Osteocyte (in vitro differentiated cells): ENCODE data around the gene TRAK1. TPM values are rescaled to one million over a fixed set of nuclear protein-coding genes. Genes with fewer than 3 reads are reported as not detected.
"Not testable (repeated sequence)": the region's sequence is repeated elsewhere in the genome, so short reads cannot be mapped to it uniquely, and the experiment has no call there.

Experiments used
- DNase-seq: peaks from one replicate; pipeline ENCODE4 v3.0.0; 2021; ENCODE audit warnings: mixed read lengths; ENCODE audit not compliant: unreplicated experiment; ENCODE audit errors: extremely low spot score
- H3K27ac Mint-ChIP-seq: one replicate; pipeline ENCODE4 v1.8.0; 2021; ENCODE audit warnings: mild to moderate bottlenecking, mixed read lengths; ENCODE audit not compliant: unreplicated experiment
- H3K27me3 Mint-ChIP-seq: one replicate; pipeline ENCODE4 v1.8.0; 2021; ENCODE audit warnings: mixed read lengths; ENCODE audit not compliant: unreplicated experiment
- H3K36me3 Mint-ChIP-seq: one replicate; pipeline ENCODE4 v1.8.0; 2021; ENCODE audit warnings: mixed read lengths; ENCODE audit not compliant: unreplicated experiment
- H3K4me1 Mint-ChIP-seq: one replicate; pipeline ENCODE4 v1.8.0; 2021; ENCODE audit warnings: mixed read lengths; ENCODE audit not compliant: unreplicated experiment
- H3K4me3 Mint-ChIP-seq: one replicate; pipeline ENCODE4 v1.8.0; 2021; ENCODE audit warnings: mild to moderate bottlenecking, moderate library complexity, mixed read lengths; ENCODE audit not compliant: unreplicated experiment
- H3K9me3 Mint-ChIP-seq: one replicate; pipeline ENCODE4 v1.8.0; 2021; ENCODE audit warnings: mixed read lengths; ENCODE audit not compliant: unreplicated experiment
- CTCF ChIP-seq: fragments of 200-600 bp; sonication (generic); IDR thresholded peaks from 2 replicates; pipeline ENCODE4 v1.5.0; 2021; ENCODE audit warnings: antibody characterized with exemption, mild to moderate bottlenecking, moderate library complexity
- total RNA-seq: library from RNA; stranded (reverse); gene quantifications from 2 replicates; pipeline ENCODE4 v1.2.1, GENCODE V29; 2021

Gene TRAK1
- total RNA-seq, 1 donor from 2014 or later = 30.7 TPM

- no peak for TF ChIP-seq CTCF
- Mint-ChIP-seq H3K4me3 (no peak overlapping the region), H3K27ac (peak overlapping the region; percentile 52), H3K27me3 (no peaks in the 10 kb centered on the region), H3K9me3 (no peaks in the 10 kb centered on the region), H3K4me1 (peaks cover 43% of the 10 kb centered on the region), H3K36me3 (peaks cover 6% of the 10 kb centered on the region)
- no peak for DNase-seq
Measured at GRCh38 chr3:42101048-42101447, 9.9 kb downstream of the TRAK1 start.

DNA sequence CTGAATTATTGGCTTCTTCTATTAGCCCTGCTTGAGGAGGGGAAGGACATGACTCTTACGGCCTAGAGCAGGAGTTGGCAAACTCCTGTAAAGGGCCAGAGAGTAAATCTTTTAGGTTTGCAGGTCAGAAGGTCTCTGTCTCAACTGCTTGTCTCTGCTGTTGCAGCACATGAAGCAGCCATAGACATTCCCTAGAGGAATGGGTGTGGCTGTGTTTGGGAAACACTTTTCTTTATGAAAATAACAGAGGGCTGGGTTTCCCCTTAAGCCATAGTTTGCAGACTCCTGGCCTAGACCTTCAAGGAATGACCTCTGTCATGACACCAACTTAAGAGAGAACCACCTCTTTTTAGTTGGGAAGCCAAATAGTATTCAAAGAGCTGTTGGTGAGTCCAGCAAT lies 10.3 kb downstream of the TRAK1 start:
- Mint-ChIP-seq H3K27me3 (no peaks in the 10 kb centered on the region), H3K36me3 (peaks cover 8% of the 10 kb centered on the region), H3K4me3 (no peak overlapping the region), H3K9me3 (no peaks in the 10 kb centered on the region), H3K27ac (peak overlapping the region; percentile 52), H3K4me1 (peaks cover 43% of the 10 kb centered on the region)
- TF ChIP-seq CTCF = no peak
- no peak for DNase-seq

- Mint-ChIP-seq H3K27ac (peak overlapping the region; percentile 60), H3K36me3 (peaks cover 8% of the 10 kb centered on the region), H3K27me3 (no peaks in the 10 kb centered on the region), H3K9me3 (no peaks in the 10 kb centered on the region), H3K4me3 (no peak overlapping the region), H3K4me1 (peaks cover 36% of the 10 kb centered on the region)
- DNase-seq = no peak
- no peak for TF ChIP-seq CTCF
Measured at GRCh38 chr3:42102571-42102970, 11.4 kb downstream of the TRAK1 start.

- H3K27me3 Mint-ChIP-seq, DNase-seq, H3K4me3 Mint-ChIP-seq, H3K9me3 Mint-ChIP-seq, H3K27ac Mint-ChIP-seq: not testable (repeated sequence)
- Mint-ChIP-seq H3K4me1 (peaks cover 29% of the 10 kb centered on the region), H3K36me3 (peaks cover 10% of the 10 kb centered on the region)
Measured at GRCh38 chr3:42103921-42104665, 12.9 kb downstream of the TRAK1 start.

DNA sequence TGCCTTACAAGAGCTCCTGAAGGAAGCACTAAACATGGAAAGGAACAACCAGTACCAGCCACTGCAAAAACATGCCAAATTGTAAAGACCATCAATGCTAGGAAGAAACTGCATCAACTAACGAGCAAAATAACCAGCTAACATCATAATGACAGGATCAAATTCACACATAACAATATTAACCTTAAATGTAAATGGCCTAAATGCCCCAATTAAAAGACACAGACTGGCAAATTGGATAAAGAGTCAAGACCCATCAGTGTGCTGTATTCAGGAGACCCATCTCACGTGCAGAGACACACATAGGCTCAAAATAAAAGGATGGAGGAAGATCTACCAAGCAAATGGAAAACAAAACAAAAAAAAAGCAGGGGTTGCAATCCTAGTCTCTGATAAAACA lies 14.8 kb downstream of the TRAK1 start:
- DNase-seq, H3K4me3 Mint-ChIP-seq, H3K27ac Mint-ChIP-seq, H3K27me3 Mint-ChIP-seq, H3K9me3 Mint-ChIP-seq: not testable (repeated sequence)
- peaks cover 20% of the 10 kb centered on the region for H3K4me1 Mint-ChIP-seq
- H3K36me3 Mint-ChIP-seq = peaks cover 10% of the 10 kb centered on the region

DNA sequence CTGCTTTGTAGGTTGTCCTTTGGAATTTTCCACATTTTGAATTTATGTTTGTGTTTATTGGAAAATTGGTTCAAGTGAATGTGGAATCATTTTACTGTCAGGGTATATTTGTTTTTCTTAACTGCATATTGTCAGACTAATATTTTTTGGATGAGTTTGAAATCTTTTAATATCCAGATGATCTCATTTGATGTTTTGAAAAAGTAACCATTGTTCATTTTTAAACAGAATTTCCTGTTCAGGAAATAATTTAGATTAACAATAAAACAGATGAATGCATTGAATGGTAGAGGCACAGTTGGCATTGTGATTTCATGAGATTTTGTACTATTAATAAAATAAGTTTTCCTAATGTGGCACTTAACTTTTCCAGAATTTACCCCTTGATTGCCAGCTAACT lies 15.5 kb downstream of the TRAK1 start:
- Mint-ChIP-seq H3K9me3 (no peaks in the 10 kb centered on the region), H3K4me3 (no peak overlapping the region), H3K4me1 (peaks cover 14% of the 10 kb centered on the region), H3K27ac (no peak overlapping the region), H3K27me3 (no peaks in the 10 kb centered on the region), H3K36me3 (peaks cover 10% of the 10 kb centered on the region)
- DNase-seq = no peak
- TF ChIP-seq CTCF = no peak
